Measurements from ENCODE around the gene OR1S1.
"Not testable (repeated sequence)": the region's sequence is repeated elsewhere in the genome, so short reads cannot be mapped to it uniquely, and the experiment has no call there.

OR1S1 gene

DNA sequence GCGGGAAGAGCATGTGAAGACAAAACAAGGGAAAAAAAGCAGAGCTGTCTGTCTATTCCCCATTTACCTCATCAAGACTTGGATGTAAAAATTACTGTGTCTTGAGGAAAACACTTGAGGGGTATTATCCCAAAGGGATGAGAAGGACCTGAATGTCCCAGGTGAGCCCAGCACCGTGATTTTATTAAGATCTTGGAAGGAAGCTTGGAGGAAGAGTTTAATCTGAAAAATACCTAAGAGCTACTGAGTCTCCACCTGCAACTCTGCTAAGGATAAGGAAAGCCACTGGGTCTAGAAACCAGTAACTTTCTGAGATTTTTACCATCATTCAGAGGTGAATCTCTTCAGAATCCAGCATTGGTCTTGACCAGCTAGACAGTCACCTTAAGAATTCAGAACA, at the start of gene OR1S1:
OR1S1 (plus strand) TSS at position 301 of the 400 bp plus-strand sequence.
- not testable (repeated sequence) for FAIRE-seq; DNase-seq (ENCODE audit: insufficient read length, low spot score)

DNA sequence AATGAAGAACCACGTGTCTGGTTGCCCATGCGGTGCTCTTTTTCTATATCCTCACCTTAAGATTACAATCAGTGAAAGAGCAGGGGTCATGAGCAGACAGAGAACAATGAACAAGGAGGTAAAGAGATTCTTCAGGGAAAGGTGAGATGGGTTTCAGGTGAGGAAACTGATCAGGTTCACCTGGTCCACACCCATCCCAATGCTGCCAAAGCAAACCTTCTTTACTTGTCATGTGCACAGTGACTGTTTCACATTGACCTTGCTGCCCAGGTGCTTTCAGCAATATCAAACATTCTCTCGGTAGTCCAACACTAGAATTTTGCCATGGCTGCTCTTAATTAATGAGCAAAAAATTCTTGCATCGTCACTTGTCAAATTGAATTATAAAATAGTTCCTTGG, 48.1 kb upstream of the OR1S1 start:
- TF ChIP-seq POLR2A (IDR thresholded peaks at IDR 0.05; ENCODE audit: low read depth, low read length) = no peak
- FAIRE-seq (no peak), DNase-seq (ENCODE audit: insufficient read length, low spot score) (no peak)

DNA sequence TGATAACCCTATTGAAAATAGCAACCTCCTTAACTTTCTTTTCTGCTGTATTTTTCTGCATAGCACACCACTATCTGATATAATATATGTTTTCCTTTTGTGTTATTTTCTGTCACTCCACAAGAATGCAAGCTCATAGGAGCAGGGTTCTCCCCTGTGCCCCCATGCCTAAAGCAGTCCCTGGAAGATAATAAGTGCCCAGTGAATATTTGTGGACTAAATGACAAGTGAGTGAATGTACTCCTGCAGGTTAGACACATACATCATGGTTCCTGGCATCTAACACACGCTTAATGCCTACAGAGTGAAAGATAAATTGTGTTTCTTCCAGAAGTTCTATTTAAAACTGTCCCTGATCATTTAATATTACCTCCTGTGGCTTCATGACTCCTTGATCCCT, 47.5 kb upstream of the OR1S1 start:
- no peak for FAIRE-seq
- TF ChIP-seq POLR2A (IDR thresholded peaks at IDR 0.05; ENCODE audit: low read depth, low read length) = no peak

DNA sequence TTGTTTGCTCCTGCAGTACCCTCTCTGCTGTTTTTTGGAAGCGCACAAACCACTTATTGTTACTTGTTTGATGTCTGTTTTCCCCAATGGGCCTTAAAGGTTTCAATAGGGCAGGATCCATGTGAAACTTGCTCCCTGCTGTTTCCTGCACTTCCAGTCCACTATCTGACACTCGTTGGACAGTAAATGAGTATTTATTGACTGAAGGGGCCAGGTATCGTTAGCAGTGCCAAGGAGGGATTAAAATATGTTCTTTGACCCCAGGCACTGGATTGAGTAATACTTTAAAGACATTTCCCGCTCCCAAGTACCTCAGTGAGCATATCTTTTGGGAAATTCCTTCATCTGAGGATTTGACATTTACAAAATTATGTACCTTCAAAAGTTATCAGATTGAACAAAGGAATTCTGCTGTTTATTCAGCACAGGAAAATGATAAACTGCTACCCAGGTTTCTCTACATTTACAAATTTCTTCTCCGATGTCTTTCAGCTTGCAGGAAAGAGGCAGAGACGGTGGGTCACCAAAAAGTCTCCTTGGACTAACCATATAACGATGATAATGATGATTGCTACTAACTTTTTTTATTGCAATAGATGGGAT, 46.9 kb upstream of the OR1S1 start:
- DNase-seq (ENCODE audit: insufficient read length, low spot score) = no peak
- FAIRE-seq = no peak
- TF ChIP-seq POLR2A (IDR thresholded peaks at IDR 0.05; ENCODE audit: low read depth, low read length) = no peak

More for the DNA sequence above, 47.5 kb upstream of the OR1S1 start:
- no peak for DNase-seq (ENCODE audit: insufficient read length, low spot score)

DNA sequence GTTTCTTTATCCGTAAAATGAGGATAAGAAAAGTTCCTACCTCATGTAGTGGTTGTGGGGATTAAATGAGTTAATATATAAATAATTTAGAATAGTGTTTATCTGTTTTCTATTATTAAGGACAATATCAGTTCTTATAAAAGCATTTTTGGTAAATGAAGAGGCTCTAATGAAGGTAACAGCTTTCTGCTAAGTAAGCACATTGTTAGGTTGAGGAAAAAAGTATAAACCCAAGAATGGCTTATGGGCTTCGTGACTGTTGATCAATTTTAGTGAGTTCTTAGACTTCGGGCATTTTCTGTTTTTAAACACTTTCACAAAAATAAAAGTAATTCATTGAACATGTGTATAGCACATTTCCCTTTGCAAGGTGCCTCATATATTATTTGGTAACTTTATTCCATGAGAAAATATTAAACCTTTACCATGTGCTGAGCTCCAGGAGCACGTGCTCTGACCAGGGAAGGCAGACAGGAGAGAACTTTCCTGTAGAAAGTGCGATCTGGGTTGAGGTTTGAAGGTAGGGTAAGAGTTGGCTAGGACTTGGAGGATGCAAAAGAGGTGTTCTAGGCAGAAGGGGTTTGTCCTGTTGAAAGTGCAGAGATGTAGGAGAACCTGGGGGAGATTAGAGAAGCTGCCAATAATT, 35.0 kb upstream of the OR1S1 start:
- no peak for FAIRE-seq
- TF ChIP-seq POLR2A (IDR thresholded peaks at IDR 0.05; ENCODE audit: low read depth, low read length) = no peak
- no peak for DNase-seq (ENCODE audit: insufficient read length, low spot score)

DNA sequence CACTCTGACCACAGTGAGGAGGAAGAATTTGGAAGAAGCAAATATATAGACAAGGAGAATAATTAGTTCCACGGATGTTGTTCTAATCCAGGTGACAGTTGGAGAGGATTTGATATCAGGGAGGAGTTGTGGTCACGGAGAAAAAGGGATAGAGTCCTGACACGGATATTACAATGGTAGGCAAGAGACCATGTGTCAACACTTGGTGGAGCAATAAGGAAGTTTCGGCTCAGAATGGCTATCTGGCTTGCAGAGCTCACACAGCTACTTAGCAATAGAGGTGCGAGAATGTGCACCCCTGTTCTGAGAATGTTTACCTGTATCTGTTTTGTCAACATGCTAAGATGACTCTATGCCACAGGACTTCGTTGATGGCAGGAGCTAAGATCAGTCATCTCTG, 34.1 kb upstream of the OR1S1 start:
- no peak for DNase-seq (ENCODE audit: insufficient read length, low spot score)
- no peak for FAIRE-seq
- no peak for TF ChIP-seq POLR2A (IDR thresholded peaks at IDR 0.05; ENCODE audit: low read depth, low read length)

DNA sequence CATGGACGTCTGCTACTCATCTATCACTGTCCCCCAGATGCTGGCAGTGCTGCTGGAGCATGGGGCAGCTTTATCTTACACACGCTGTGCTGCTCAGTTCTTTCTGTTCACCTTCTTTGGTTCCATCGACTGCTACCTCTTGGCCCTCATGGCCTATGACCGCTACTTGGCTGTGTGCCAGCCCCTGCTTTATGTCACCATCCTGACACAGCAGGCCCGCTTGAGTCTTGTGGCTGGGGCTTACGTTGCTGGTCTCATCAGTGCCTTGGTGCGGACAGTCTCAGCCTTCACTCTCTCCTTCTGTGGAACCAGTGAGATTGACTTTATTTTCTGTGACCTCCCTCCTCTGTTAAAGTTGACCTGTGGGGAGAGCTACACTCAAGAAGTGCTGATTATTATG, 32.9 kb upstream of the OR1S1 start:
- no peak for TF ChIP-seq POLR2A (IDR thresholded peaks at IDR 0.05; ENCODE audit: low read depth, low read length)
- FAIRE-seq (no peak), DNase-seq (ENCODE audit: insufficient read length, low spot score) (no peak)

DNA sequence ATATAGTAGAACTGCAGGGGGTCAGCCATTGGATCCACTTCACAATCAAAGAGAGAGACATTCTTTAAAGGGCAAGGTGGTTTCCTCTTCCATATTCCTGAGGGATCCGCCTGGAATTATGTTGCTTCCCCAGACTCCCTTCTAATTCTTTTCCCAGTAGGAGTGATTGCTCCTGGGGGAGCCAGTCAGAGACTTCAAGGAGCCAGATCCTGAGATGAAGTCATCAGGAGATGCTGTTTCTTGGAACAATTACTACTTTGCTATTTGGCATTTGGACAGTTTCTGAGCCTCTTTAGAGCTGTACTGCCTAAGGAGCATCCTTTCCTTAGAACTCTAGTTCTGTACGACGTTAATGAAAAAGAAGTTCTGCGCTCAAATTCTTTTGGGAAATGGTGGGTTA, 25.6 kb upstream of the OR1S1 start:
- TF ChIP-seq POLR2A (IDR thresholded peaks at IDR 0.05; ENCODE audit: low read depth, low read length) = no peak
- DNase-seq (ENCODE audit: insufficient read length, low spot score) = no peak
- no peak for FAIRE-seq

DNA sequence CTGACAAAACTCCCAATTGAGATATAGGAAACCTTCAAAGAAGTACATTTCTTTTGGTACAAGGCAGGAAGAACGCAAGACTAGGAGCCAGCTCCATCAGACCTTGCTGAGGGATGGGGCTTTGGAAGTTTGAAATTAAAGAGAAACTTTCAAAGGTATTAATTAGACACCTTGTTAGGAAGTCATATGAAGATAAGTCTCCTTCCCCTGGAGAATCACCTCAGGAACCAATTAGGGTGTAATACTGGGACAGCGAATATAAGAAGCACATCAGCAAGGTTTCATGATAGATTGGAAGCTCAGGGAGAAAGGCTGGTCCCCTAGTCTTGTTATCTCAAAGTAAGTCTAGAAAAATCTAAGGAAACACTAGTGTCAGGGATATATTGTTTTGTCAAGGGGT, 23.8 kb upstream of the OR1S1 start, which contains the start of gene OR9Q2:
OR9Q2 (plus strand) TSS at position 301 of the 400 bp plus-strand sequence. CDS start 1,421 bp downstream, outside the sequence.
- TF ChIP-seq POLR2A (IDR thresholded peaks at IDR 0.05; ENCODE audit: low read depth, low read length) = no peak
- DNase-seq (ENCODE audit: insufficient read length, low spot score) (no peak), FAIRE-seq (no peak)

DNA sequence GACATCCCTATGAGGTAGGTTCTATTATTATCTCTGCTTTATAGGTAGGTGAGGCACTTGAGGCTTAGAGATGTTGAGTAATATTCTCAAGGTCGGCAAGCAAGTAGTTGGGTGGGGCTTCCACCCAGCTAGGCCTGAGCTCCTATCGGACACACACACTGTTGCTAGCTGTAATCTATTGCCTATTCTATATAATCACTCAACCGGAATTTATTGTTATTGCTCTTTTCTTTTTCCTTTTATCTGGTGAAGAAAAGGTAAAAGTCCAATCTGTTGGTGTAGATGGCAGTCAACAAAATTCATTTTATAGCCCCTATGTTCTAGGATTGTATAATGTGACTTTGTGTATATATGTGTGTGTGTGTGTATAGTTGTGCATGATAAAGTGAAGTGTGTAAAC, 20.3 kb upstream of the OR1S1 start:
- DNase-seq (ENCODE audit: insufficient read length, low spot score) = no peak
- TF ChIP-seq POLR2A (IDR thresholded peaks at IDR 0.05; ENCODE audit: low read depth, low read length) = no peak

DNA sequence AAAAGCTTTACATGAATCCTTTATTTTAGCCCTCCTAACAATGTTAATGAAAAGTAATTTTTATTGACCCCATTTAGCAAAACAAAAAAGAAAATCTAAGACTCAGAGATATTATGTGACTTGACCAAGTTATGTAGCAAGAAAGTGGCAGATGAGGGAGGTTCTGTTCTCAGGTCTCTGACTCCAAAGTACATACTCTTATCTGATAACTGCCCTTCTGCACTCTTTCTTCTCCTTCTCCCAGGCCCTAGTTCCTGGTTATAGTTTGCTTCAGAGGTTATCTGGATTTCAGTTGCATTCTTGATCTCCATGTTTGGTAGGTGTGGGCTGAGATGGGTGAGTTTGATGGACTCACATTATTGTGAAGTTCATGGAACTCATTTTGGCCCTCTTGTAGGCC, 19.1 kb upstream of the OR1S1 start:
- no peak for FAIRE-seq
- no peak for TF ChIP-seq POLR2A (IDR thresholded peaks at IDR 0.05; ENCODE audit: low read depth, low read length)
- no peak for DNase-seq (ENCODE audit: insufficient read length, low spot score)

More for the DNA sequence above, 20.3 kb upstream of the OR1S1 start:
- no peak for FAIRE-seq

DNA sequence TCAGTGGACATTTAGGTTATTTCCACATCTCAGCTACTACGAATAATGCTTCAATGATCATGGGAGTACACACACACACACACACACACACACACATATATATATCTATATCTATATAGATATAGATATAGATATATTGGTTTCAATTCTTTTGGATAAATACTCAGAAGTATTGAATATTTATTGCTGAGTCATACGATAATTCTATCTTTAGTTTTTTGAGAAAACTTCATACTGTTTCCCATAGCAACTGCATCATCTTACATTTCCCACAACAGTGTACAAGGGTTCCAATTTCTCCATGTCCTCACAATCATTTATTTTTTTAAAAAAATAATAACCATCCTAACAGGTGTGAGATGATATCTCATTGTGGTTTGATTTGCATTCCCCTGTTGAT, 16.6 kb upstream of the OR1S1 start:
- no peak for TF ChIP-seq POLR2A (IDR thresholded peaks at IDR 0.05; ENCODE audit: low read depth, low read length)
- FAIRE-seq = no peak
- no peak for DNase-seq (ENCODE audit: insufficient read length, low spot score)

DNA sequence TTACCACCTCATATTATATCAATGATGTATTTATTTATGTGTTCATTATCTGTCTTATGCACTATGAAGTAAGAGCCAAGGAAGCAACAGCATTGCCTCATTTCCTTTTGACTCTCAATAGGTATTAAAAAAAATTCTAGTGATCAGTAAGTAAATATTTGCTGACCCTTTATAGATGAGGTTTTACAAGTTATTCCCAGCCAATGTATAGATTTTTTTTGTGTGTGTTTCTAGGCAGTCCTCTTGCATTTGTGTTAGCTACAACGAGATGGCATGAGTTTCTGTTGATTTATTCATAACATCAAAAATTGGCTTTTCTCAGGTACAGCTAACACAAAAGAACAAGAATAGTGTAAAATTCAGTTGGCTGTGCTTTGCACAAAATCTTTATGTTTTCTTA, 13.2 kb upstream of the OR1S1 start:
- no peak for TF ChIP-seq POLR2A (IDR thresholded peaks at IDR 0.05; ENCODE audit: low read depth, low read length)
- FAIRE-seq (no peak), DNase-seq (ENCODE audit: insufficient read length, low spot score) (no peak)

DNA sequence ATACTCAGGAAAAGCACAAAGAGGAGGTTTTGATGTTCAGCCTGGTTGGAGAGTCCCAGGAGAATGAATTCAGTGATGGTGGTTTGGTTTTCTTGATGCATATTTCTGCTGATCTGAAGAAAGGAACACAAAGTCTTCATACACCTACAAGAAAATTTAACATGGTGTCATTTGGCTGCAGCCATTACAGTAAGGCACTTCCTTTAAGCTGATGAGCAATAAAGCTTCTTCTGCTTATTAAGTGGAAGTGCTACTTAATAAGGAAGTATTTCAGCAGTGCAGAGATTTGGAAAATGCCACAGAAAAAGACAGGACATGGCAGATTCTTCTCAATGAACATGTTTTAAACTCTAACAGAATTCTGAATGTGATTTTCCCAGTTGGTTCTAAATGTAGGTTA, 8.5 kb upstream of the OR1S1 start, which contains the start of gene OR1S2:
OR1S2 (minus strand) TSS at position 101 of the 400 bp plus-strand sequence; CDS start at position 101, 0 bp downstream.
- TF ChIP-seq POLR2A (IDR thresholded peaks at IDR 0.05; ENCODE audit: low read depth, low read length) = no peak
- DNase-seq (ENCODE audit: insufficient read length, low spot score) = no peak
- FAIRE-seq = no peak

DNA sequence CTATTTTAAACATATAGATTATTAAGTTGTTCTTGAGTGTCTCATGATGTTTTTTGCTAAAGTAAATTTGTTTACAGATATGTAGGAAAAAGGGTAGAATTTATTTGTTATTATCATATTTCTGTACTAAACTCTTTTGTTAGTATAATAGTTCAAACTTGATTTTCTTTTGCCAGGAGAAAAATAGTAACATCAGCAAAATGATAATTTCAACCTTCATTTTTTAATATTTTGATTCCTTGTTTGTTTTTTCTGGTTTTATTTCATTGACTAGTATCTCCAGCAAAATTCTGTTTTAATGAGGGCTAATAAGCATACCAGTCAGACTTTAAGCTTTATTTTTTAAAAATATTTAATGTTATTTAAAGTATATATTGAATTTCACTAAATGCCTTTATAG, 4.0 kb downstream of the OR1S1 start:
- no peak for TF ChIP-seq POLR2A (IDR thresholded peaks at IDR 0.05; ENCODE audit: low read depth, low read length)
- no peak for FAIRE-seq
- DNase-seq (ENCODE audit: insufficient read length, low spot score) = no peak

All from H54 (cell line).